IPS-NIHi7 (cell line): ENCODE measurements around the gene SIL1.

Experiments used
- DNase-seq: peaks from one replicate; pipeline ENCODE4 v3.0.0; 2012; ENCODE audit warnings: mixed read lengths; ENCODE audit errors: extremely low spot score

Gene SIL1

GRCh38 chr5:138945421-138946240, 252.5 kb downstream of the SIL1 start:
- DNase-seq: no peak

GRCh38 chr5:138944527-138945322, 253.4 kb downstream of the SIL1 start:
- DNase-seq: no peak

GRCh38 chr5:138943599-138944173, 254.5 kb downstream of the SIL1 start:
- DNase-seq: no peak

GRCh38 chr5:138942861-138943260, 255.3 kb downstream of the SIL1 start:
- DNase-seq: no peak

GRCh38 chr5:138942066-138942465, 256.1 kb downstream of the SIL1 start:
- DNase-seq: no peak

- DNase-seq: no peak
Observed at GRCh38 chr5:138938526-138938925, 259.6 kb downstream of the SIL1 start.

- no peak for DNase-seq
Observed at GRCh38 chr5:138937392-138938387, 260.5 kb downstream of the SIL1 start.

GRCh38 chr5:138936968-138937345, 261.2 kb downstream of the SIL1 start:
- DNase-seq: no peak

GRCh38 chr5:138936225-138936967, 261.8 kb downstream of the SIL1 start:
- DNase-seq: no peak

- no peak for DNase-seq
Observed at GRCh38 chr5:138935466-138935865, 262.7 kb downstream of the SIL1 start.

GRCh38 chr5:138934971-138935370, 263.2 kb downstream of the SIL1 start:
- no peak for DNase-seq

GRCh38 chr5:138933522-138934290, 264.5 kb downstream of the SIL1 start:
- no peak for DNase-seq

GRCh38 chr5:138932171-138932810, 265.9 kb downstream of the SIL1 start:
- DNase-seq: peak; percentile 71

GRCh38 chr5:138930371-138931097, 267.6 kb downstream of the SIL1 start:
- DNase-seq: no peak

- no peak for DNase-seq
Observed at GRCh38 chr5:138929571-138929955, 268.6 kb downstream of the SIL1 start.

- no peak for DNase-seq
Observed at GRCh38 chr5:138927979-138928378, 270.2 kb downstream of the SIL1 start.

GRCh38 chr5:138927544-138927943, 270.6 kb downstream of the SIL1 start:
- no peak for DNase-seq

GRCh38 chr5:138926688-138927448, 271.3 kb downstream of the SIL1 start:
- DNase-seq: no peak
